Measurements from ENCODE around the gene APP.

- TF ChIP-seq CTCF (IDR thresholded peaks at IDR 0.05; ENCODE audit: low read length): no peak
- TF ChIP-seq EZH2 (optimal IDR thresholded peaks at IDR 0.05; ENCODE audit: low read depth, low read length): no peak
- no peak for TF ChIP-seq EZH2phosphoT487 (IDR thresholded peaks at IDR 0.05; ENCODE audit: low read length)
Observed at GRCh38 chr21:25878344-25878743, 292.2 kb downstream of the APP start.
